ENCODE results near the gene IRAK1.

The IRAK1 gene

GRCh38 chrX:154040307-154040756 is 20.6 kb upstream of the IRAK1 start:
- DNase-seq = no peak

DNA sequence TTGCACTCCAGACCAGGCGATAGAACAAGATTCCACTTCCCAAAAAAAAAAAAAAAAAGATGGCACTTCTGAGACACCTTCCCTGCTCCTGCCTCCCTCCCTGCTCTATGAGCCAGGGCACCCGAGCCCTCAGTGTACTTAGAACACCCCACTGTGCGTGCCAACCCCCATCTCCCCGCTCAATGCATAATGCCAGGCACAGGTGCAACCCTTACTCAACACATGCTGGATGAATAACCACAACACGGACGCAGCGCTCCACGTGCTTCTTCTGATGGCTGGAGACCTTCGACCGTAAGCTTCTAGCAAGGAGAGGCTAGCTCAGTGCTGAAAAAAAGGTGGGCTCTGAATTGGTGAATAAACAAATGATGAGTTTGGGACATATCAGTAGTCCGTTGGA is 19.9 kb upstream of the IRAK1 start:
- no peak for DNase-seq

DNA sequence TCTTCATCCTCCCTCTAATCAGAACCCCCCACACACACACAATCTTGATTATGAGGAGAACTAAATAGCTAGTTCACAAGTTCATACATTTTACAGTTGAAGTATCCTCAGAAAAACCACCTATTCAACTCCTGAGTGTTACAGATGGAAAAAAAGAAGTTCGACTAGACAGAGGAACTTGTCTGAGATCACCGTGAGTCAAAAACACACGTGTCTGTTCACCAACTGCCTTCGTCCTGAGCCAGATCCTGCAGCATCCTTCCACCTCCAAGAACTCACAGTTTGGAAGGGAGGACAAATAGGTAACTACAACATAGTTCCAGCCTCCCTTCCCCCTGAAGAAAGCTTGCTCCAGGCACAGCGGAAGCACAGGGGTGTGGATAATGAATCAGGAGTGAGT is 19.0 kb upstream of the IRAK1 start:
- DNase-seq = no peak

DNA sequence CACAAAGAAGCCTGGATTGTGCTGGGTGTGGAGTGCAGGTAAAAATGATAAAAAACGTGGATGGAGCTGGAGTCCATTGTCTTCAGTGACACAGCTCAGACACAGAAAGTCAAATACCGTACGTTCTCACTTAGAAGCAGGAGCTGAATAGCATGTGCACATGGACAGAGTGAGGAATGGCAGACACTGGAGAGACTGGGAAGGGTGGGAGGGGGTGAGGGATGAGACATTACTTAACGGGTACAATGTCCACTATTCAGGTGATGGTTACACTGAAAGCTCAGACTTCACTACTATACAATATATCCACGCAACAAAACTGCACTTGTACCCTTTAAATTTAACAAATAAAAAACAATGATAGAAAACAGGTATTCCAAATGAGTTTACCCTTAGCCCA is 18.1 kb upstream of the IRAK1 start:
- no peak for DNase-seq

DNA sequence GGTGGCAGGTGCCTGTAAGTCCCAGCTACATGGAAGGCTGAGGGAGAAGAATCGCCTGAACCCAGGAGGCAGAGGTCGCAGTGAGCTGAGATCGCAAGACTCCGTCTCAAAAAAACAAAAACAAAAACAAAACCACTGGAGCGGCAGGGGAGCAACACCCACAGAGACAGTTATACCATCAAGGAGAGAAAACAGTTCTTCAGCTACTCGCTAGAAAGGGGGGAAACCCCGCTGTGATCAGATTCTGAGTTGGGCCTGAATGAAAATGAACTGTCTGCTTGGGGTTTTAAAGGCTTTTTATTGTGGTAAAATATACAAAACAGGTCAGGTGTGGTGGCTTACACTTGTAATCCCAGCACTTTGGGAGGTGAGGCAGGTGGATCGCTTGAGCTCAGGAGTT is 16.8 kb upstream of the IRAK1 start:
- DNase-seq = no peak

DNA sequence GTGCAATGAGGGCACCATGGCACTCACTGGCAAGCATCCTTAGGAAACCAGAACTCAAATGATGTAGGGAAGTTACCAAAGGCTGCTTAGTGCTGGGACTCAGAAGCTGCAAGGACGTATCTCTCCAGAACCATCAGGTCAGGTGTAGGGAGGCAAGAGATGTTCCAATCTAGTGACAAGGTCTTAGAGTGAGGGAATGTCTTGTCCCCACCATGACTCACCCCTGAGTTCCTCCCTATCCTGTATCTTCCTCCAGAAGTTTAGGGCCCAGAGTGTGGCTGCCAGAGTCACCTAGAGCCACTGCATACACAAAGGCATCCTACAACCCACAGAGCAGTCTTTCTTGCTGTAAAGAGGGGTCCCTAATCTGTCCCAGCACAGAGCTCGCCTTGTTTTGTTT is 14.1 kb upstream of the IRAK1 start:
- DNase-seq = no peak

DNA sequence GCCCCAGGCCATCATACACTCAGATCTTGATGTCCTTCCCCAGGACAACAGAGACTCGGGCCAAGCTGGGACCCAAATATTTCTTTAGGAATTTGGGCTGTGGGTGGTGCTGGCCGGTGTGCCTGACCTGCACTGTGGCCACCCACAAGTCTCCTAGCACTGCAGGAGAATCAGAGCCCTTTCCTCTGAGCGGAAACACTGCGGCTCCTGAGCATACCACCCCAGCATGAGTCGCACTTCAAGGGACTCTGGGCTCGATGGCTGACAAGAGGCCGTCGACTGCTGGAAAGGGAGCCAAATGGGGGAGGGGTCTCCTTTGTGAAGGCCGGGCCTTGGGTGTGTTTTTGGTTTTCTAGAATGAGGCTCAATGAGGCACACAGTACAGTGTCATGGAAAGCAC is 13.0 kb upstream of the IRAK1 start:
- no peak for DNase-seq

DNA sequence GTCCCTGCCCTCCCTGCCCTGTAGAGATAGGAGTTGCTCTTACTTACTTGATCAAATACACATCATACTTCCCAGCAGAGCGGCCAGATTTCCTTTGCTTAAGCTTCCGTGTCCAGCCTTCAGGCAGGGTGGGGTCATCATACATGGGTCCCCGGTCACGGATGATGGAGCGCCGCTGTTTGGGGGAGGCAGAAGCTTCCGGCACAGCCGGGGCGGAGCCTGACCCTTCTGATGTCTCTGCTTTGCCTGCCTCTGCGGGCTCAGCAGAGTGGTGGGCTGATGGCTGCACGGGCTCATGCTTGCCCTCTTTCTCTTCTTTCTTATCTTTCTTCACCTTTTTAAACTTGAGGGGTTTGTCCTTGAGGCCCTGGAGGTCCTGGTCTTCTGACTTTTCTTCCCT is 12.5 kb upstream of the IRAK1 start:
- no peak for DNase-seq

DNA sequence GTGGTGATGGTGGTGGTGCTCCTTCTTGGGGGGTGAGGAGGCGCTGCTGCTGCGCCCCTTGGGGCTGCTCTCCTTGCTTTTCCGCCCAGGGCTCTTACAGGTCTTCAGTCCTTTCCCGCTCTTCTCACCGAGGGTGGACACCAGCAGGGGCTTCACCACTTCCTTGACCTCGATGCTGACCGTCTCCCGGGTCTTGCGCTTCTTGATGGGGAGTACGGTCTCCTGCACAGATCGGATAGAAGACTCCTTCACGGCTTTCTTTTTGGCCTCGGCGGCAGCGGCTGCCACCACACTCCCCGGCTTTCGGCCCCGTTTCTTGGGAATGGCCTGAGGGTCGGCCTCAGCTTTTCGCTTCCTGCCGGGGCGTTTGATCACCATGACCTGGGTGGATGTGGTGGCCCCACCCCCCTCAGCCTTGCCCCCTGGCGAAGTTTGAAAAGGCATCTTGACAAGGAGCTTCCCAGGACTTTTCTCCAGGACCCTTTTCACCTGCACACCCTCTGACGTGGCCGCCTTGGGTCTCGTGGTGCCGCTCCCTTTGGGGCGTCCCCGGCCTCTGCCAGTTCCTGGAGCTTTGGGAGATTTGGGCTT is 11.1 kb upstream of the IRAK1 start:
- DNase-seq = no peak

- no peak for DNase-seq
These were observed 10.6 kb upstream of the IRAK1 start for GRCh38 chrX:154030266-154030665.

DNA sequence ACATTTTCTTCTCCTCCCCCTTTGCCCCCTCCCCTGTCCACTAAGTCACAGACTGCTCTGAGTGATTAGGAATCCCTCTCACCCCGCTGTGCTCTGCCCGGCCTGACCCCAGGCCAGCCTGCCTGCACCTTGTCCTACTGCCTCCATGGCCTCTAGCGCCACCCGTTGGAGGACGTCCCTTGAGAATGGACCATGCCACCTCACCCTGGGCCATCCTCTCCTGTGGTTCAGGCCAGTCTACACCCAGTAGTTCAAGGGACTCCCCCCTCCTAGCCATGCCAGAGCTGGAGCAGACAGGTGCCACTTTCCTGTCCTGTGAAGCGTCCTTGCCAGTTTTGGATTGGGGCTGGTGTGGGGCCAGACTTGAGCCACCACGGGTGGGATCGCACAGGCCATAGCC is 9.7 kb upstream of the IRAK1 start:
- DNase-seq = no peak

GRCh38 chrX:154028502-154029184 is 8.9 kb upstream of the IRAK1 start:
- no peak for DNase-seq

DNA sequence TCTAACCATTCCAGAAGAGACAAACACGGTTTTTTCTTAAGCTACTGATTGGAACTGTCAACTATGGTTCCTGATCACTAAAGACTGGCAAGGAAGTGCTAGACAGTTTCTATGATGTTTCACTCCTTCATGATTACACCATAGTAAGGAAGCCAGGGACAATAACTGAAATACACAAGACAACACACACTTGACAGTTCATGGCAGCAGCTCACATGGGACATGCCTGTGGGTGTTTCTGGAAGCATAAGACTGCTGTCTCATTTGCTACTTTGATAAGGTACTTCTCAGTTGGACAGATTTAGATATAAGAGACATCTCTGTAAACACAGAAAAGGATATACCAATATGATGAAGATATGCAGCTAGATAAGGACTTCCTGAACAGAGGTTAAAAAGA is 8.3 kb upstream of the IRAK1 start:
- DNase-seq = no peak

DNA sequence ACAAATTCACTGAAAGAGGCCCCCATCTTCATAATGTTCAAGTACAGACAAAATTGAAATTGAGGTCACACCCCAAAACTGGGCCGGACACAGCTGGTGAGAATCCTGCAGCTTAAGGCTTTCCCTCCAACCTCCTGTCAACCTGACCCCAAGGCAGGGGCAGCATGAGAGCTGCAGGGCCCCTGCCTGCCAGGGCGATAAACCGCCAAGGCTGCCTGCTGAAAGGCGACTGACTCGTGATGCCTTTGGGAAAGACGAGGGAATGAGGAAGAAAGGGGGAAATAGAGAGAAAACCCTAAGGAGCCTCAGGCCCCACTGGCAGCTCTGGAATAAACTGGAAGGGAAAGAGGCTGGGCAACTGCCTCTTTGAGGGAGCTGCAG is 7.3 kb upstream of the IRAK1 start:
- no peak for DNase-seq

DNA sequence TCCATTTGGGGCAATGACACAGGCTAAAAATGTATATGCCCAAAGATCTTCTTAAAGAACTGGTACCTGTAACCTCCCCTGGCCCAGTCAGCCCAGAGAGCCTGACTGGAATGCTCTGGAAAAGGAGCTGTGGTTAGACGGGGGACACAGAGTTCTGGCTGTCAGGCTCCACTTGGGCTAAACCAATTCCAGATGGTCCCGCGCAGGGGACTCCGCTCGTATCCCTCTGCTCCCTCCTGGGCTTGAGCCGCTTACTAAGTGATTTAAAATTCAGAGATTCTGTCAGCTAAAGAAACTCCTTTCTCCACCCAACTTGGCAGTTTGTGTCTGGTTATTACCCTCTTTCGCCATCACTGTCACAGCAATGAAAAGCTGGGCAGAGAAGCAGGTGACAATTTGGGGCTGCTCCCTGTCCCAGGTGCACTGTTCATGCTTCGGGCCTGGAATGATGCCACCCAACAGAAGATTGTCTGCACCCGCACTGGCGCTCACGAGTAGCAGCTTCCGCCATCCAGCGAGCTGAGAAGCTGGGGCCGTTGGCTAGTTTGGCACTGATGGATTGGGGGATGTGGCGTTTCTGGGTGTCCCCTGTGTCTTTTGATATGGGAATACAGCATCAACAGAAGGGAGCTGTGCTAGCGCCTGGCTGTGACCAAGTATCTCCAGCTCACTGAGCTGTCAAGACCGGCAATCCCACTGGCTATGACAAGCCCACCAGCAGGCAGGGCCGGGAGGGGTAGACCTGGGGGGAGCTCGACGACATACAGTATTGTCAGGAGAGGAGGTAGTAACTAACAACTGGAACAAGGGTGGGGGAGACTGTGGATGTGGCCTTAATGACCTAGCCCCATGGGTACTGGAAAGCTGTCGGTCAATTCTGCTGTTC is 6.7 kb upstream of the IRAK1 start:
- no peak for DNase-seq

DNA sequence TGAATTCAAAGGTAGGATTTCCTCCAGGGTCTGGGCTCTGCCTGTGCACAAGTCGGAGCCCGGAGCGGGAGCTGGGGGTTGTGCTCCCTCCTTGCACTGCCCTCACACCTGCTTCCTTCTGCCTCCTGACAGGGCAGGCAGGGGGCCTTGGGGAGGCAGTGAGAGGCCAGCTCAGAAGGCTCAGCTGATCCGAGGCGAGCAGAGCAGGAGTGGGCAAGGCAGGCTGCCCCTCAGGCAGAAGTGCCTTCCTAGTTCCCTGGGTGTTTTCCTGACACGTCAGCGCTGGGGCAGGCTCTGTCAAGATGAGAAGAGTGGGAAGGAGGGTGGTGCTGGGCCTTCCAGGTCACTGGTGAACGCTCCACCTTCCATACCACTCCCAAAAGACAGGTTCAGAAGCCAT is 5.5 kb upstream of the IRAK1 start:
- DNase-seq = no peak

- DNase-seq = no peak
These were observed 4.6 kb upstream of the IRAK1 start for GRCh38 chrX:154024271-154024670.

- DNase-seq = no peak
These were observed 3.7 kb upstream of the IRAK1 start for GRCh38 chrX:154023276-154024000.

GRCh38 chrX:154022108-154022507 is 2.4 kb upstream of the IRAK1 start:
- no peak for DNase-seq

DNA sequence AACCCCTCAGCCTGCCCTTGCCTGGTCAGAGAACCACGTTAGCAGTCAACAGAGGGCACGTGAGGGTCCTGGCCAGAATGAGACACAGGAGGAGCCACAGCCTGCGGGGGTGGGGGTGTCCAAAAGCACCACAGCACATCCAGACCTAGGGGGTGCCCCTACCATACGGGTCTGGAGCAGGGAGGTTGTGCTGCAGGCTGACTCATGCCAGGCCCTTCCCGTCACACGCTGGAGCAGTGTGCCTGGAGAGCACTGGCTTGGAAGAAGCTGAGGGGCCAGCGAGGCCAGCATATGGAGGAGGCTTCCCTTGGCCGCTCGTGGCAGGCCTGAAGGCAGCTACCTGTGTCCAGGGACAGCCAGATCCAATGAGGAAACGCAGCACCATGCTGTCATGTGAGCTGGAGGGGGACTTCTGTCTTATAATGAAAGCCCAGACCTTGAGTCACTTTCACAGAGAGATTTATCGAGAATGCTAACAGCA is 1.5 kb upstream of the IRAK1 start:
- DNase-seq = no peak

DNA sequence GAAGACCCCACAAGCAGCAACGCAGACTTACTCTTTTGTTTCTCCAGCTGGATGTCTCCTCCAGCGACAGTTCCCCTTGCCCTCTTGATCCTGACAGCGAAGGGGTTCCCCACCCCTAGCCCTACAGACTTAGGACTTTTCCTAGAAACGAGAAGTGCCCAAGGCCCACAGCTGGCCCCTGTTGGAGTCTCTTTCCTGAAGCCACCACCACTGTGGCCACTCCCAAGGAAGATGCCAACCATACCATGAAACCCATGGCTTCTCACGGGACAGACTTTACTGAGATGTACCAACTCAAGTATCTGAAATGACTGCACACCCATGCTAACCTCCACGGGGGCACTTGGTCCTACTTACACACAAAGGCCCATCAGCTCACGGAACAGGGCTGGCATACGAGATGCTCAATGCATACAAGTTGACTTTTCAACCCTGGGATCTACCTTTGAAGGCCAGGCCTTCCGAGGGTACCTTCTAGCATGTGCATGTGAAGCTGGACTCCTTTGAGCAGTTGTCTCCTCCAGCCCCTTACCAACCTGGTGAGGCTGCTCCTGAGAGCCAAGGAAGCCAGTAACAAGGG is 924 bp upstream of the IRAK1 start:
- no peak for DNase-seq

DNA sequence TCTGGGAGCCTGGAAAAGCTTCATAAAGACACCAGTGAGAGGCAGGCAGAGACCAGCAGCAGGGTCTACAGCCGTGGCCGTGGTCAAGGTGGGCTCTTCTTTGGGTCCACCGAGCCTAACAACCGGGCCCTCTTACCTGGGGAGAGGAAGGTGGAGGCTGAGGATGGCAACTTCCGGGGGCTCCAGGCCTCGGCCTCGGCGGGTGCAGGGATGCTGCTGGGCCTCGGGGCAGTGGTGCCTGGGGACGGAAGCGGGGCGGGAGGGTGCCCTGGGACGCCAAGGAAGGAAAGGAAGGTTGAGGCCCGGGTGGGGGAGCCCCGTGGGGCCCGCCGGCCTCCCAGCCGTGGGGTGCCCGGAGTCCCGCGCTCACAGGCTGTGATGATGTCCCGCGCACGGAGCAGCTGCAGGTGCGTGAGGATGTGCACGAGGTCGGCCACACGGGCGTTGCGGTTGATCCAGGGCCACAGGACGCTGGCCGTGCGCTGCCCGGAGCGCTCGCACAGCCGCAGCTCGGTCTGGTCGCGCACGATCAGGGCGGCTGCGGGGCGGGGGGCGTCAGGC is 561 bp downstream of the IRAK1 start:
- DNase-seq = no peak
